HepG2 (cell line): Measurements from ENCODE around the gene PLAAT3. TPM values are rescaled to one million over a fixed set of nuclear protein-coding genes. Genes with fewer than 3 reads are reported as not detected.
A peak's percentile ranks its signal among the peaks of the same experiment; 100 is the strongest.

Experiments used
- ATAC-seq: fragments of 200-7000 bp; cut with Tn5 transposase; 3 replicates; pipeline ENCODE4 v1.9.1; 2020; ENCODE audit warnings: mild to moderate bottlenecking, moderate library complexity
- BruUV-seq: library from RNA; stranded (reverse); fragments of 400-500 nt; replicated peaks from 2 replicates; lab custom pipeline; 2021; lab: Mats Ljungman, UMichigan
- CTCF ChIA-PET: fragments of 300-600 bp; formaldehyde crosslinking; extraction: SDS; loops from one replicate; lab custom pipeline; 2021; ENCODE audit warnings: low total read pairs, inconsistent platforms, low intra/inter-chr PET ratio; lab: Yijun Ruan, JAX
- POLR2A ChIA-PET: fragments of 350-600 bp; sonication (Branson Sonifier 250); formaldehyde crosslinking; loops from one replicate; lab custom pipeline; 2020; ENCODE audit warnings: antibody characterized with exemption, inconsistent platforms; lab: Yijun Ruan, JAX
- DNase-seq: peaks from one replicate; pipeline ENCODE4 v3.0.0-alpha.2; 2015; ENCODE audit warnings: low spot score
- FAIRE-seq: peaks from 3 replicates; lab custom pipeline; 2011; peaks lifted over from hg19 to GRCh38; lab: Jason Lieb, UNC
- H2AFZ ChIP-seq: one replicate; pipeline ENCODE4 v1.6.1; 2011; ENCODE audit warnings: low read length, inconsistent platforms
- H3K27ac ChIP-seq: fragments of 300-600 bp; 3 replicates; pipeline ENCODE4 v1.8.0; 2011; ENCODE audit warnings: mixed run types, mild to moderate bottlenecking, mixed read lengths, low read length, inconsistent platforms; ENCODE audit not compliant: insufficient read depth; ENCODE audit errors: extremely low read length
- H3K27me3 ChIP-seq, 2 experiments: fragments of 200-600 bp in 1 of 2; 2 replicates in 1 of 2; 3 replicates in 1 of 2; pipeline versions ENCODE4 v1.6.0 to v1.8.0; 2011; ENCODE audit warnings: low read length in 2 of 2, mild to moderate bottlenecking in 2 of 2, moderate library complexity in 2 of 2, inconsistent platforms in 1 of 2; ENCODE audit not compliant: insufficient read depth in 2 of 2, control insufficient read depth in 1 of 2
- H3K36me3 ChIP-seq, 2 experiments: fragments of 200-600 bp in 1 of 2; replicated peaks in 1 of 2; 2 replicates in 1 of 2; 3 replicates in 1 of 2; pipeline versions ENCODE4 v1.5.1 to v1.8.0; 2011; ENCODE audit warnings: low read length in 2 of 2, inconsistent platforms in 1 of 2; ENCODE audit not compliant: insufficient read depth in 2 of 2, control insufficient read depth in 1 of 2
- H3K4me1 ChIP-seq: 2 replicates; pipeline ENCODE4 v1.5.1; 2012; ENCODE audit warnings: low read length, inconsistent platforms; ENCODE audit not compliant: insufficient read depth
- H3K4me2 ChIP-seq: 2 replicates; pipeline ENCODE4 v1.6.0; 2011; ENCODE audit warnings: low read depth, low read length, inconsistent platforms
- H3K4me3 ChIP-seq, 3 experiments: fragments of 200-600 bp in 1 of 3; sonication (generic), shearing (Covaris generic) in 1 of 3; replicated peaks in 1 of 3; 2 replicates each; pipeline ENCODE4 v1.5.1; 2011 to 2016; ENCODE audit warnings: low read length in 3 of 3, inconsistent platforms in 2 of 3, low read depth in 2 of 3, mild to moderate bottlenecking in 2 of 3, control low read depth in 1 of 3, mixed read lengths in 1 of 3; ENCODE audit not compliant: insufficient read depth in 1 of 3
- H3K79me2 ChIP-seq: one replicate; pipeline ENCODE4 v1.6.1; 2011; ENCODE audit warnings: low read length, inconsistent platforms; ENCODE audit not compliant: insufficient read depth
- H3K9ac ChIP-seq: 2 replicates; pipeline ENCODE4 v1.6.0; 2011; ENCODE audit warnings: mild to moderate bottlenecking, low read depth, low read length, inconsistent platforms; ENCODE audit not compliant: insufficient read depth
- H3K9me3 ChIP-seq: 2 replicates; pipeline ENCODE4 v1.5.1; 2012; ENCODE audit warnings: mild to moderate bottlenecking, low read length
- H4K20me1 ChIP-seq: 2 replicates; pipeline ENCODE4 v1.6.0; 2011; ENCODE audit warnings: inconsistent platforms, mild to moderate bottlenecking, low read length, moderate library complexity; ENCODE audit not compliant: insufficient read depth
- ATF7 ChIP-seq, 2 experiments: fragments of 450-650 bp in 1 of 2; sonication (generic) in 1 of 2; formaldehyde crosslinking in 1 of 2; IDR thresholded peaks; 2 replicates each; pipeline versions ENCODE4 v1.4.0 to v1.6.1; 2016 to 2020; ENCODE audit warnings: antibody characterized with exemption in 1 of 2, mild to moderate bottlenecking in 1 of 2, missing genetic modification reagents in 1 of 2
- CC2D1A ChIP-seq: sonication (generic); formaldehyde crosslinking; IDR thresholded peaks from 2 replicates; pipeline ENCODE4 v1.8.1; 2023; ENCODE audit warnings: mild to moderate bottlenecking, missing genetic modification reagents
- KDM5A ChIP-seq: fragments of 200-600 bp; sonication (generic); IDR thresholded peaks from 2 replicates; pipeline ENCODE4 v1.7.0; 2018; ENCODE audit warnings: antibody characterized with exemption, mild to moderate bottlenecking, low read length, borderline replicate concordance
- KMT2A ChIP-seq: sonication (generic); formaldehyde crosslinking; IDR thresholded peaks from 2 replicates; pipeline ENCODE4 v1.4.0; 2020; ENCODE audit warnings: missing genetic modification reagents
- MIER2 ChIP-seq: IDR thresholded peaks from 2 replicates; pipeline ENCODE4 v1.6.1; 2016; ENCODE audit warnings: missing biosample characterization, missing genetic modification reagents
- MNT ChIP-seq: fragments of 450-650 bp; IDR thresholded peaks from 2 replicates; pipeline ENCODE4 v1.6.1; 2016
- NCOA2 ChIP-seq: sonication (generic); formaldehyde crosslinking; IDR thresholded peaks from 2 replicates; pipeline ENCODE4 v1.8.0; 2022; ENCODE audit warnings: inconsistent platforms
- PAF1 ChIP-seq: IDR thresholded peaks from 2 replicates; pipeline ENCODE4 v1.6.1; 2016; ENCODE audit warnings: missing genetic modification reagents, missing compliant biosample characterization
- ZFP62 ChIP-seq: sonication (generic); formaldehyde crosslinking; IDR thresholded peaks from 2 replicates; pipeline ENCODE4 v1.4.0; 2020; ENCODE audit warnings: missing genetic modification reagents
- ZNF263 ChIP-seq: sonication (generic); formaldehyde crosslinking; IDR thresholded peaks from 2 replicates; pipeline ENCODE4 v1.4.0; 2020; ENCODE audit warnings: missing genetic modification reagents
- ZNF362 ChIP-seq: sonication (generic); formaldehyde crosslinking; IDR thresholded peaks from 2 replicates; pipeline ENCODE4 v1.4.0; 2020; ENCODE audit warnings: missing genetic modification reagents, mild to moderate bottlenecking, borderline replicate concordance
- WGBS: methylation state at CpG from one replicate; pipeline ENCODE4 v1.1.6; 2017; ENCODE audit warnings: low lambda C conversion rate; 5-methylcytosine and 5-hydroxymethylcytosine counted together
- in situ Hi-C: cut with HindIII; loops from 2 replicates; pipeline ENCODE4 v1.10.0; 2017; ENCODE audit warnings: low pct_unique_long_range_greater_than_20kb; ENCODE audit not compliant: extremely low pct_ligation_motif_present
- intact Hi-C: fragments of 100-400 bp; cut with micrococcal nuclease; formaldehyde crosslinking; loops from one replicate; pipeline ENCODE4 v1.10.0; 2022; ENCODE audit not compliant: unreplicated experiment
- polyA plus RNA-seq, 8 experiments: library from polyadenylated mRNA; depleted of rRNA in 3 of 8; stranded (reverse) in 7 of 8; unstranded in 1 of 8; fragments of >200 nt; fragmentation: Illumina TruSeq in 4 of 8; extraction: Trizol in 4 of 8; gene quantifications; 2 replicates each; pipeline versions ENCODE4 v1.2.1 to v1.2.3, GENCODE V29; 2011 to 2016; ENCODE audit warnings: low read depth in 4 of 8, missing spikeins in 1 of 8, mixed read lengths in 1 of 8; ENCODE audit not compliant: insufficient read depth in 1 of 8
- total RNA-seq, 5 experiments: library from RNA; depleted of rRNA; stranded (reverse); fragments of >200 nt; fragmentation: Illumina TruSeq; extraction: Trizol; gene quantifications; 2 replicates each; pipeline ENCODE4 v1.2.3, GENCODE V29; 2016; ENCODE audit warnings: low read depth in 1 of 5
- TF ChIP-seq, protein P1 (sequence below): sonication (generic); formaldehyde crosslinking; IDR thresholded peaks from 2 replicates; pipeline ENCODE4 v1.4.0; 2020; ENCODE audit warnings: mild to moderate bottlenecking, missing genetic modification reagents
- TF ChIP-seq, protein P2 (sequence below): sonication (generic); formaldehyde crosslinking; IDR thresholded peaks from 2 replicates; pipeline ENCODE4 v1.4.0; 2020; ENCODE audit warnings: missing genetic modification reagents

The PLAAT3 gene
- total and polyA plus RNA-seq, 2 of the 13 experiments (the other 11 are each of a cell fraction or from before 2014, with no cell fraction given): 9.3 to 16.4 TPM

GRCh38 chr11:63586451-63587166 lies 27.6 kb downstream of the PLAAT3 start:
- no peaks in the 10 kb centered on the region for H3K36me3 ChIP-seq
- no TSS peak for BruUV-seq
- WGBS: 55% methylated on average over 6 of the region's 6 CpGs
- no peak overlapping the region for H3K4me3 ChIP-seq
- in situ Hi-C loops: no loop called here
- DNase-seq: peak; percentile 24
- no peaks in the 10 kb centered on the region for H4K20me1 ChIP-seq
- CTCF ChIA-PET: no interaction called here
- H2AFZ ChIP-seq: no peak overlapping the region
- intact Hi-C loops: no loop called here
- POLR2A ChIA-PET: no interaction called here
- H3K79me2 ChIP-seq: no peaks in the 10 kb centered on the region
- no peak overlapping the region for H3K27ac ChIP-seq
- H3K9me3 ChIP-seq: peaks cover 8% of the 10 kb centered on the region
- H3K4me2 ChIP-seq: no peak overlapping the region
- H3K4me1 ChIP-seq: peaks cover 26% of the 10 kb centered on the region
- no peak for ATAC-seq
- no peaks in the 10 kb centered on the region for H3K27me3 ChIP-seq
- no peak overlapping the region for H3K9ac ChIP-seq
- FAIRE-seq: no peak
- no peak for TF ChIP-seq KDM5A
- peak; percentile 36; the same call in 1 of the 2 replicates for TF ChIP-seq NCOA2 (CRISPR knock-in tag)
- 0 out of 2 replicates have a peak, but pooled peaks have one; percentile 7 for TF ChIP-seq ATF7 (IDR thresholded peaks at IDR 0.05)
- no peak for TF ChIP-seq ATF7 (CRISPR knock-in tag; IDR thresholded peaks at IDR 0.05)
- TF ChIP-seq, protein P1, sequence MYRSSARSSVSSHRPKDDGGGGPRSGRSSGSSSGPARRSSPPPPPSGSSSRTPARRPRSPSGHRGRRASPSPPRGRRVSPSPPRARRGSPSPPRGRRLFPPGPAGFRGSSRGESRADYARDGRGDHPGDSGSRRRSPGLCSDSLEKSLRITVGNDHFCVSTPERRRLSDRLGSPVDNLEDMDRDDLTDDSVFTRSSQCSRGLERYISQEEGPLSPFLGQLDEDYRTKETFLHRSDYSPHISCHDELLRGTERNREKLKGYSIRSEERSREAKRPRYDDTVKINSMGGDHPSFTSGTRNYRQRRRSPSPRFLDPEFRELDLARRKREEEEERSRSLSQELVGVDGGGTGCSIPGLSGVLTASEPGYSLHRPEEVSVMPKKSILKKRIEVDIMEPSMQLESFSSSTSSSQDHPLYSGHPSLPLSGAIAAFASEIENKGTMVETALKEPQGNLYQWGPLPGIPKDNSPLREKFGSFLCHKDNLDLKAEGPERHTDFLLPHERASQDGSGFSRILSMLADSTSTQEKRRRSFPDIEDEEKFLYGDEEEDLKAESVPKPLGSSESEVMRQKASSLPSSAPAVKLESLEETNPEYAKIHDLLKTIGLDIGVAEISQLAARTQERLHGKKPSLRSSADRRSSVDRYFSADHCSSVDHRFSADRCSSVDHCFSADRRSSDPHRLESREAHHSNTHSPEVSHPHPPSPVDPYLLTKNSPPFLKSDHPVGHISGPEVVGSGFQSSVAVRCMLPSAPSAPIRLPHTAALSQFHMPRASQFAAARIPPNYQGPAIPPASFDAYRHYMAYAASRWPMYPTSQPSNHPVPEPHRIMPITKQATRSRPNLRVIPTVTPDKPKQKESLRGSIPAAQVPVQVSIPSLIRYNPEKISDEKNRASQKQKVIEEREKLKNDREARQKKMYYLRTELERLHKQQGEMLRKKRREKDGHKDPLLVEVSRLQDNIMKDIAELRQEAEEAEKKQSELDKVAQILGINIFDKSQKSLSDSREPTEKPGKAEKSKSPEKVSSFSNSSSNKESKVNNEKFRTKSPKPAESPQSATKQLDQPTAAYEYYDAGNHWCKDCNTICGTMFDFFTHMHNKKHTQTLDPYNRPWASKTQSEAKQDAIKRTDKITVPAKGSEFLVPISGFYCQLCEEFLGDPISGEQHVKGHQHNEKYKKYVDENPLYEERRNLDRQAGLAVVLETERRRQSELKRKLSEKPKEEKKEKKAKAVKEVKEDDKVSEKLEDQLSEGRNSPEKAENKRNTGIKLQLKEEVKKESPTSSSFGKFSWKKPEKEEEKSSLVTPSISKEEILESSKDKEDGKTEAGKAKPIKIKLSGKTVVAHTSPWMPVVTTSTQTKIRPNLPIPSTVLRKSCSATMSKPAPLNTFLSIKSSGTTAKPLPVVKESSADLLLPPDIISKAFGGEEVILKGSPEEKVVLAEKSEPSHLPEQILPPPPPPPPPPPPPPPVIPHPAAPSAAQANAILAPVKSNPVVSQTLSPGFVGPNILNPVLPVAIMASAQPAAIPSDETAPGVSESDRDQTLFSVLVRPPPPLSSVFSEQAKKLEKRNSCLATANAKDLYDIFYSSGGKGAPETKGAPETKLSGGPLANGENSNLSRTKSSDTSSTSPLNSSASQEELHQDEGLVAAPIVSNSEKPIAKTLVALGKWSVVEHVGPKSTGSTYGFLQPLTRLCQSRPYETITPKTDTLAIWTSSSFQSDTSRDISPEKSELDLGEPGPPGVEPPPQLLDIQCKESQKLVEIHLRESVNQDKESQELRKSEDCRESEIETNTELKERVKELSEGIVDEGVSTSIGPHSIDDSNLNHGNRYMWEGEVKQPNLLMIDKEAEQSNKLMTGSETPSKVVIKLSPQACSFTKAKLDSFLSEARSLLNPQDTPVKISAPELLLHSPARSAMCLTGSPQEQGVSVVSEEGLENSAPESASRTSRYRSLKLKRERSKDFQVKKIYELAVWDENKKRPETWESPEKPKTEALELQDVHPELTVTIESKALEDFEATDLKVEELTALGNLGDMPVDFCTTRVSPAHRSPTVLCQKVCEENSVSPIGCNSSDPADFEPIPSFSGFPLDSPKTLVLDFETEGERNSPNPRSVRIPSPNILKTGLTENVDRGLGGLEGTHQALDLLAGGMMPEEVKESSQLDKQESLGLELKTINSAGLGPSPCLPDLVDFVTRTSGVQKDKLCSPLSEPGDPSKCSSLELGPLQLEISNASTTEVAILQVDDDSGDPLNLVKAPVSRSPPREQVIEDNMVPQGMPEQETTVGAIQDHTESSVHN (CRISPR knock-in tag): no peak
- no peak for TF ChIP-seq PAF1 (CRISPR knock-in tag)
- no peak for TF ChIP-seq ZNF263 (CRISPR knock-in tag)
- TF ChIP-seq MIER2 (CRISPR knock-in tag): no peak
- TF ChIP-seq ZNF362 (CRISPR knock-in tag): peak; percentile 51; the same call in 1 of the 2 replicates
- TF ChIP-seq CC2D1A (CRISPR knock-in tag): no peak
- TF ChIP-seq, protein P2, sequence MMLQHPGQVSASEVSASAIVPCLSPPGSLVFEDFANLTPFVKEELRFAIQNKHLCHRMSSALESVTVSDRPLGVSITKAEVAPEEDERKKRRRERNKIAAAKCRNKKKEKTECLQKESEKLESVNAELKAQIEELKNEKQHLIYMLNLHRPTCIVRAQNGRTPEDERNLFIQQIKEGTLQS (CRISPR knock-in tag): no peak
- no peak for TF ChIP-seq KMT2A
- no peak for TF ChIP-seq MNT
- no peak for TF ChIP-seq ZFP62 (CRISPR knock-in tag)
